Stimulated activated CD4-positive, alpha-beta T cell treated with anti-CD3 and anti-CD28 coated beads, Interleukin-2, amount 100 ng/mL, for 48 hours (primary cell): Measurements from ENCODE around the gene SARDH.
"Not testable (repeated sequence)": the region's sequence is repeated elsewhere in the genome, so short reads cannot be mapped to it uniquely, and the experiment has no call there.

Experiments used
- DNase-seq, 2 donors: peaks; one replicate each; pipeline ENCODE4 v3.0.0-alpha.2; 2020

Gene SARDH

GRCh38 chr9:133759146-133759900, 21.2 kb upstream of the SARDH start:
- no peak for DNase-seq

GRCh38 chr9:133758228-133758627, 20.1 kb upstream of the SARDH start:
- DNase-seq = no peak

DNA sequence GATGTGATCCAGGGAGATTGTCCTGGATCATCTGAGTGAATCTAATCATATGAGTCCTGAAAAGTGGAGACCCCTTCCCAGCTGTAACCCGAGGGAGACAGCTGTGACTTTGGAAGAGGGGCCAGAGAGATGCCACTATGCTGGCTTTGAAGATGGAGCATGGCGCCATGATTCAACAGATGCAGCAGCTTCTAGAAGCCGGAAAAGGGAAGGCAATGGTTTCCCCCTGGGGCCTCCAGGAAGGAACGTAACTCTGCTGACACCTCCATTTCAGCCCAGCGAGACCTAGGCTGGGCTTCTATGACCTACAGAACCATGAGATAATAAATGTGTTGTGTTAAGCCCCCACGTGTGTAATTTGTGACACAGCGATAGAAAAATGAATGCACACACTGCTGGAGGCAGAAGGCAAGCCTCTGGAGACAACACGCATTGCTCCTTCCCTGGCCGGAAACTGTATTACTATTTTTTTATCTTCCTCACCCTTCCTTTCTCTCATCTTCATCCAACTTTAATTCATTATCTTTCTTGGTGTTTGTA, 16.6 kb upstream of the SARDH start:
- no peak for DNase-seq

GRCh38 chr9:133754187-133754586, 16.0 kb upstream of the SARDH start:
- no peak for DNase-seq

GRCh38 chr9:133752739-133753446, 14.7 kb upstream of the SARDH start:
- no peak for DNase-seq

- no peak for DNase-seq
Measured at GRCh38 chr9:133750982-133751649, 13.0 kb upstream of the SARDH start.

DNA sequence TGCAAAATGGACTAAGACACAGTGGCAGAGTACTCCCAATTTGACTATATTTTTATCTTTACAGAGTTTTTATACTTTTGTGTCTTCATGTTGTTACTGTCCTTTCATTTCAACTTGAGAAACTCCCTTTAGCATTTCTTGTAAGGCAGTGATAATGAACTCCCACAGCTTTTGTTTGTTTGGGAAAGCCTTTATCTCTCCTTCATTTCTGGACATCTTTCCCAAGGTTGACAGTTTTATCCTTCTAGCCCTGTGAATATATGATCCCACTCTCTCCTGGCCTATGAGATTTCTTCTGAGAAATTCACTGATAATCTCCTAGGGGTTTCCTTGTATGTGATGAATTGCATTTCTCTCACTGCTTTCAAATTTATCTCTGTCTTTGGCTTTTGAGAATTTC, 9.2 kb upstream of the SARDH start:
- DNase-seq = no peak

- not testable (repeated sequence) for DNase-seq
Measured at GRCh38 chr9:133744528-133744927, 6.4 kb upstream of the SARDH start.

DNA sequence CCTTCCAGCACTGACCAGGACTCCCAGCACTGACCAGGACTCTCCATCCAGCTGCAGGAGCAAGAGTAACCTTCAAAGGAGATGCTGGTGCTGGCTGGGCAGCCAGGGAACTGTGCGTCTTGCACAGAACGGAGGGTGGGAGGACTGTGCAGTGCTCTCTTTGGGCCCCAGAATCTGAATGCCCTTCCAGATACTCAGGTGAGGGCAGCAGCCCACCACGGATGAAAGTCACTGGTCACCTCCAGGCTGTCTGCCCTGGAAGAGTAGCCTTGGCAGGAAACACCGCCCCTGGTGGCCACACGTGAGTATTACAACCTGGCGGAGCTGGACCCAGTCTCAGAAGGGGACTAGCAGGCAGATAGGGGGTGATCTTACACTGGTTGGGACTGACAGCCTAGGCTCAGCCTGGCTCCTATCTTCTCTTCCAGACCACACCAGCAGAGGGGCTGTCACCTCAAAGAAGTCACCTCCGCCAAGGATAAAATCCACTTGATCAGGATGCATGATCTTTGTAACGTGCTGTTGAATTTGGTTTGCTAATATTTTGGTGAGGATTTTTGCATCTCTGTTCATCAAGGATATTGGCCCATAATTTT, 4.8 kb upstream of the SARDH start:
- DNase-seq = peak; percentile 77

- no peak for DNase-seq
Measured at GRCh38 chr9:133742251-133742650, 4.1 kb upstream of the SARDH start.

DNA sequence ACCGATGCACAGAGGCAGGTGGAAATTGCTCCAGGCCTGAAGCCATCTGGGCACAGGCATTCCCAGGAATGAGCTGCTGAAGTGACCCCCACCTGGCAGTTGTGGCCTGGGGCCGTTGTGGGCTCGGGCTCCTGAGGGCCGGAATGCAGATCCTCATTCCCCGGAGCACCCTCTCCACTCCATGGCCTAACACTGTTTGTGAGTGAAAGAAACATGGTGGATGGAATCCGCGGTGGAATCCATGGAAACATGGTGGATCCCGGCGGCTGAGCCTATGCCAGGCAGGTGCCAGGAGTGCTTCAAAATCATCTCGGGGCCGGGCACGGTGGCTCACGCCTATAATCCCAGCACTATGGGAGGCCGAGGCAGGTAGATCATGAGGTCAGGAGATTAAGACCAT, 3.6 kb upstream of the SARDH start:
- DNase-seq = no peak

DNA sequence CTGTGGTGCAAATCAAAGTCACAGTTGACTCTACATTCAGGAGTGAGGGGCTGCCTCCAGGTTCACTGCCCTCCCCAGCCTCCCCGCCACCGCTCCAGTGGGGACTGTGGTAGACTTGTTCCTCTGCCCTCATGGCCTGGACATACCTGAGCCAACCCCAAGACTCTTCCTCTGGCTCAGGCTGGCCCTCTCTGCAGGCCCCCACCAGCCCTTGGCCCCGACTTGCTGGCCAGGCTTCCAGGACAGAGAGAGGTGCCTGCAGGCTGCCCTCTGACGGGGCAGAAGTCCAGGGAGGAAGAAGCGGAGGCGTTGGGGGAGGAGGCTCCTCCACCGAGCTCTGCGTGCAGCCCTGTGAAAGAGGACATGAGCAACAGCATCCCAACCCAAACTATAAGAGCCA, 2.8 kb upstream of the SARDH start:
- DNase-seq = no peak

DNA sequence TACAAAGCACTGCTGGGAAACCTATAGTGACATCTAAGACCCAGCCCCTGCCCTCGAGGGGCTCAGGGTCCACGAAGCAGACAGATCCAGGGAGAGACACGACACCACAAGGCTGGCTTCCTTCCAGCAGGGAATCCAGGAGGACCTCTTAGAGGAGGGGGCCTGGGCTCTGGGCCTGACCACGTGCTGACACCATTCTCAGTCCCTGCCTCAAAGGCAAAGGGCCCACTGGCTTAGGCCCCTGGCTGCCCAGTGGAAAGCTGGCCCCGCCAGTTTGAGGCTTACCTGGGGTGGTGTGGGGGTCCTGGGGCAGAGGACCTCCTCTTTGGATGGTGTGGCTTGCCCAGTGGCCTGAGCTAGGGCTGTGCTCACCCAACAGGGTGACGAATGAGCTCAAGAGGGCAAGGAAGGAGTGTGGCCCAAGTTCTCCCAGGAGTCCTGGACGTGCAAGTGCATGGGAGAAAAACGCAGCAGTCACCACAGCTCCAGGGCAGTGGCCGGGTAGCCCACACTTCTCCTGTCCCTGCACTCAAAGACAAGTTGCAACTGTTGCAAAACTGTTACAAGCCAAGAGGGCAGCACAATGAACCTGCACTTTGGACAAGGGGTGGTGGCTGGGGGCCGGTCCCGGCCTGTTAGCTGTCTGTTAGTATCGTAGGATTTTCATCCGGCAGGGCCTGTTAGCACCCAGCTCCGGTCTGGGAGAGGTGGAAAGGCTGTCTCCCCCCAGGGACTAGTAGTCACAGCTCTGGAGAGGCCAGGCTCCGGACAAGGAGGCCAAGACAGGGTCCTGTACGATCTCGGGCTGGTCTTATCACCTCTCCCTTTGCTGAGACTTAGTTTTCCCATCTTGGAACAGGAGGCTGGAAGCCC, 1.5 kb upstream of the SARDH start:
- DNase-seq = no peak

- DNase-seq = no peak
Measured at GRCh38 chr9:133738640-133739225, 581 bp upstream of the SARDH start.

DNA sequence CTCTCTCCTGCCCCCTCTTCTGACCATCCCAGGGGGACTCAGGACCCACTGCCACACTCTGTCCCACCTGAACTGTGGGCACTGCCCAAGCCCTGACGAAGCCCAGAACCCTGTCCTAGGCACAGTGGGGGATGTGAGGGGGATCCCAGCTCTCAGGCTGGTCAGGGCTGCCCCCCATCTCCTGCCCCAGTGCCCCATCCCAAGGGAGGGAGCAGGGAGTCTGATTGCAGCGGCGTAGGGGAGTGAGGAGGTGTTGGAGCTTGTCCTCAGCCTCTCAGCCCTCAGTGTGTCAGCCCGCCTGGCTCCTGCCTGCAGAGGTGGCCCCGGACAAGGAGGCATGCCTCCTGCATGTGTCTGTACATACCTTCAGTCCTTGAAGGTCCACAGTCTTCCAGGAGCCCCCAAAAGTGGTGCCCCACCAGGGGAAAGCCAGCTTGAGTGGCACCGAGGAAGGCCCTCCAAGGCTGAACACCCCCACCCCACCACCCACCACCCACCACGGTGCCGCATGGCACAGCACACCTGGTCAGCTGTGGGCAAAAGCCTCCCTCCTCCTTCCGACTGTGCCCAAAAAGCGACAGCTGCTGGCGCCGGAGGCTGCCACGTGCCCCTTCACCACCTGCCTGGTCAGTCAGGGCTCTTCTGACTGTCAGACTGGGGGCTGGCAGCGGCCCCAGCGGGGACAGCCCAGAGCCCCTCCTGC, 930 bp downstream of the SARDH start:
- no peak for DNase-seq

GRCh38 chr9:133735931-133736330, 2.2 kb downstream of the SARDH start:
- DNase-seq = no peak

DNA sequence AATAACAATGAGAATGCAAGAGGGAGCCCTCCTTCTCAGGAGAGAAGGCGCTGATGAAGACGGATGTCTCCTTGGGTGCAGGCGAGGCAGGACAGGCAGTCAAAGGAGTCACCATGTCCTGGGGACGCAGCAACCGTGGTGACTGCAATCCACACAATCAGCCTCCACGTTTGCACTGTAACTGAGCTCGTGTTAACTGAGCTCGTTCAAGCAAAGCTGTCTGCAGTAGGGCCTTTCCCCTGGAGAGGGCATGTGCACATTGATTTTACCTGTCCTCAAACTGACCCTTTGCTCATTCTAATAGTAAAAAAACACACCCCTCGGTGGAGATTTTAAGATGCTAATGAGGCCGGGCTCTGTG, 2.8 kb downstream of the SARDH start:
- DNase-seq = no peak

GRCh38 chr9:133734590-133735414, 3.4 kb downstream of the SARDH start:
- no peak for DNase-seq

DNA sequence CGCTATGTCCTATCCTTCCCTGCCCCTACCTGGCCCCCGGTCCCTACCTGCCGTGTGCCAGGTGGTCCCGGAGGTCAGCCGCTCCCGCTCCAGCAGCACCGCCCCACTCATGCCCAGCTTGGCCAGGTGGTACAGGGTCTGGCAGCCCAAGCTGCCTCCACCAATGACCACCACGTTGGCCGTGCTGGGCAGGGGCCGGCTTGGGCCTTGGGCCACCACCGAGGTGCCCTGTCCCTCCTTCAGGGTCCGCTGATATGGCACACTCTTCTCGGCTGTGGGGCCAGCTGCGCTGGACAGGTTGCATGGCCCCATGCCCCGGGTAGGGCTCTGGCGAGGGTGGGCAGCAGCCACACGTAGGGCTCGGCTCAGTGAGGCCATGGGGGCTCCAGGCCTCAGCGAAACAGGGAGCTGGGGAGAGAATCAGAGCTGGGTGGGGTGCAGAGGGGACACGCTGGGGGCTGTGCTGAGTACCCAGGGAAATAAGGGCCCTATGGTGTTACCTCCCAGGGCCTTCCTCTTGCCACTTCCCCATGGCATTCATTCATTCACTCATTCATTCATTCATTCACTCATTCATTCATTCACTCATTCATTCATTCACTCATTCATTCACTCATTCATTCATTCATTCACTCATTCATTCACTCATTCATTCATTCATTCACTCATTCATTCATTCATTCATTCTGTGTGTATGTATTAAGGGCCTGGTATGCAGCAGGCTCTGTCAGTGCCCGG, 4.2 kb downstream of the SARDH start:
- DNase-seq = no peak

DNA sequence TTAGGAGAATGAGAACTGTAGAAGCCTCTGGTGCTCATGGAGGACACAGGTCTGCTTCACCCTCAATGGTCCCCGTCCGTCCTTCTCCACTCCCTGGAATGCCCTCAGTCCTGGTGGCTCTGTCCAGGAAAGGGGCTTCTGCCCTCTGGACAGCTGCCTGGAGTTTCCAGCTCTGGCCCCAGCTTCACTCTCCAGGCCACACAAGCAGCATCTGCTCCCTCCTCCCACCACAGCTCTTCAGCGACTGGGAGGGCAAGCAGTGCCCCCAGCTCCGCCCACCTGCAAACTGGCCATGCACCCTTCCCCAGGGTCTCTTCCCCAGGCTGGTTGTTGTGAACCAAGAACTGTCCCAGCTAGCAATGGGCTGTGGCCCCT, 4.7 kb downstream of the SARDH start:
- DNase-seq = no peak
